Hepatocyte (in vitro differentiated cells): ENCODE measurements around the gene TCTA.

Experiments used
- EZH2 ChIP-seq: fragments of 200-600 bp; sonication (generic); IDR thresholded peaks from 2 replicates; pipeline ENCODE4 v1.6.1; 2016; ENCODE audit warnings: antibody characterized with exemption, mild to moderate bottlenecking, borderline replicate concordance
- EZH2phosphoT487 ChIP-seq: fragments of 200-600 bp; sonication (generic); IDR thresholded peaks from one replicate; pipeline ENCODE4 v1.6.1; 2018; ENCODE audit warnings: antibody characterized with exemption, mild to moderate bottlenecking, low read depth, moderate library complexity; ENCODE audit not compliant: unreplicated experiment, severe bottlenecking
- TF ChIP-seq, protein P1 (sequence below): fragments of 200-600 bp; sonication (generic); IDR thresholded peaks from 2 replicates; pipeline ENCODE4 v1.5.1; 2016; ENCODE audit warnings: antibody characterized with exemption, mild to moderate bottlenecking; ENCODE audit not compliant: poor library complexity

DNA sequence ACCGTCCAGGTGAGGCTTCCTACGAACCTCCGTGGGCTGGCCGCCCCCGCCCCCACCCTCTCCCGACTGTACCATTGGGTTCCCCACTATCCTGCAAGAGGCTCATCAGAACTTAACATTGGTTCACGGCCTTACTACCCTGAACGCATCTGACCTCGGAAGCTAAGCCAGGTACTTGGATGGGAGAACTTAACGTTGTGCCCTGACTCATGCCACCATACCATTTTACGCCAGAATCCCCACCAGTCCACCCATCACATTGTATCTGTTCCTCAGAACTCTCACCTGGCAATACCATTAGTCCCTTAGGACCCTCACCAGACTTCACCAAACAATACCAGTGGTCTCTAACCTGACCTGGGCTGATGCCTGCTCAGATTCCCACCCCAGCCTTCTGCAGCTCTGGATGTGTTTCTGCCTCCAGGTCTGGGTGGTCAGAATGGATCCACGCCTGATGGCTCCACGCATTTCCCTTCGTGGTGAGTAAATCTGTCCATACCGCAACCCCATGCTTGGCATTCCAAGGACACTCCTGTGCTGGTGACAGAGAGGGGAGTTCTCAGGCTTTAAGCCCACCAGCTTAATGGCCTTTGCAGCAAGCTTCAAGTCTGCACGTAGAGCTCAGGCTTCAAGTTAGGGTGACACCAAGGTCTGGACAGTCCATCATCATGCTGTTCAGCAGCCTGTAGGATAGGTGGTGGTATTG is 562 bp downstream of the TCTA start:
- TF ChIP-seq, protein P1, sequence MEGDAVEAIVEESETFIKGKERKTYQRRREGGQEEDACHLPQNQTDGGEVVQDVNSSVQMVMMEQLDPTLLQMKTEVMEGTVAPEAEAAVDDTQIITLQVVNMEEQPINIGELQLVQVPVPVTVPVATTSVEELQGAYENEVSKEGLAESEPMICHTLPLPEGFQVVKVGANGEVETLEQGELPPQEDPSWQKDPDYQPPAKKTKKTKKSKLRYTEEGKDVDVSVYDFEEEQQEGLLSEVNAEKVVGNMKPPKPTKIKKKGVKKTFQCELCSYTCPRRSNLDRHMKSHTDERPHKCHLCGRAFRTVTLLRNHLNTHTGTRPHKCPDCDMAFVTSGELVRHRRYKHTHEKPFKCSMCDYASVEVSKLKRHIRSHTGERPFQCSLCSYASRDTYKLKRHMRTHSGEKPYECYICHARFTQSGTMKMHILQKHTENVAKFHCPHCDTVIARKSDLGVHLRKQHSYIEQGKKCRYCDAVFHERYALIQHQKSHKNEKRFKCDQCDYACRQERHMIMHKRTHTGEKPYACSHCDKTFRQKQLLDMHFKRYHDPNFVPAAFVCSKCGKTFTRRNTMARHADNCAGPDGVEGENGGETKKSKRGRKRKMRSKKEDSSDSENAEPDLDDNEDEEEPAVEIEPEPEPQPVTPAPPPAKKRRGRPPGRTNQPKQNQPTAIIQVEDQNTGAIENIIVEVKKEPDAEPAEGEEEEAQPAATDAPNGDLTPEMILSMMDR, result no peak
- TF ChIP-seq EZH2phosphoT487 (no peak), EZH2 (no peak)
